ENCODE data around the gene IER5.

DNA sequence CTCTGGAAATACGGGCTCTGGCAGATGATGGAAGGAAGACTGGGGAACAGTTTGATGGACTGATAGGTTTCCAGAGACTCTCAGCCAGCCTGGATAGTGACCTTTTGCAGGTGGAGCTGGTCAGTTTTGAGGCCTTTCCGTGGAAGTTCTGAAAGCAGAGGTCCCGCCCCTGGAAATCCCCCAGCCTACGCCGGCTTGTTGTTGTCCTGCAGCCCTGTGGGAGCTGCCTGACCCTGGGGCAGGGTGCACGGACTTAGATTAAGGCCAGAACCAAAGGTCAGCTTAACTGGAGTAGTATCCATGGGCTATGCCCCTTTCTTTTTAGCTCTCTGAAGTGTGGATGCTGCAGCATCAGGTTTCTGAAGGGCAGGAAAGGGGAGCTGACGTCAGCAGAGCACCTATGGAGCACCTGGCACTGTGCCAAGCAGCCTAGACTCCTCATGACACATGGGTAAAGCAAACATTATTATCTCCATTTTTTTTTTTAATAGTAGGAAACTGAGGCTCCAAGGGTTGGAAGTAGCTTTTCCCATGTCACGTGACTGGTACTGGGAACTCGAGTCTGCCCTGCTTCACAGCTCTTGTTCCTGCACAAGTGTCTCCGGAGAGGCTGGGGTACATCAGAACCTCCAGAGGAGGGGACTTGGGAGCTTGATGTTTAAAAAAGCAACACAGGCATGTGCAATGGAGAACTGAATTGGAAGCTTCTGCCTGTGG, 38.5 kb downstream of the IER5 start:
- TF ChIP-seq, protein P1, sequence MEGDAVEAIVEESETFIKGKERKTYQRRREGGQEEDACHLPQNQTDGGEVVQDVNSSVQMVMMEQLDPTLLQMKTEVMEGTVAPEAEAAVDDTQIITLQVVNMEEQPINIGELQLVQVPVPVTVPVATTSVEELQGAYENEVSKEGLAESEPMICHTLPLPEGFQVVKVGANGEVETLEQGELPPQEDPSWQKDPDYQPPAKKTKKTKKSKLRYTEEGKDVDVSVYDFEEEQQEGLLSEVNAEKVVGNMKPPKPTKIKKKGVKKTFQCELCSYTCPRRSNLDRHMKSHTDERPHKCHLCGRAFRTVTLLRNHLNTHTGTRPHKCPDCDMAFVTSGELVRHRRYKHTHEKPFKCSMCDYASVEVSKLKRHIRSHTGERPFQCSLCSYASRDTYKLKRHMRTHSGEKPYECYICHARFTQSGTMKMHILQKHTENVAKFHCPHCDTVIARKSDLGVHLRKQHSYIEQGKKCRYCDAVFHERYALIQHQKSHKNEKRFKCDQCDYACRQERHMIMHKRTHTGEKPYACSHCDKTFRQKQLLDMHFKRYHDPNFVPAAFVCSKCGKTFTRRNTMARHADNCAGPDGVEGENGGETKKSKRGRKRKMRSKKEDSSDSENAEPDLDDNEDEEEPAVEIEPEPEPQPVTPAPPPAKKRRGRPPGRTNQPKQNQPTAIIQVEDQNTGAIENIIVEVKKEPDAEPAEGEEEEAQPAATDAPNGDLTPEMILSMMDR (conservative IDR thresholded peaks at IDR 0.05 in 1 of 2, IDR thresholded peaks at IDR 0.05 in 1 of 2; ENCODE audit: low read depth in 1 of 2, low read length in 2 of 2), result no peak
- no peak for TF ChIP-seq EZH2 (IDR thresholded peaks at IDR 0.05; ENCODE audit: low read length, missing control alignments)
